Inflammatory macrophage (primary cell): Measurements from ENCODE around the gene ADAM23.

ENCODE experiments used
- DNase-seq, 2 donors: peaks; one replicate each; pipeline ENCODE4 v3.0.0-alpha.2; 2020 to 2022

The ADAM23 gene

GRCh38 chr2:206443735-206444527, 599 bp downstream of the ADAM23 start:
- DNase-seq: no peak

GRCh38 chr2:206445948-206446347, 2.6 kb downstream of the ADAM23 start:
- DNase-seq: no peak

GRCh38 chr2:206452242-206452641, 8.9 kb downstream of the ADAM23 start:
- DNase-seq: no peak

- DNase-seq: no peak
These were observed 9.4 kb downstream of the ADAM23 start for GRCh38 chr2:206452750-206453149.

GRCh38 chr2:206456078-206456754, 12.9 kb downstream of the ADAM23 start:
- DNase-seq: no peak

- no peak for DNase-seq
These were observed 13.9 kb downstream of the ADAM23 start for GRCh38 chr2:206457188-206457634.

GRCh38 chr2:206462240-206462854, 19.0 kb downstream of the ADAM23 start:
- DNase-seq: no peak

- no peak for DNase-seq
These were observed 20.4 kb downstream of the ADAM23 start for GRCh38 chr2:206463685-206464084.

- no peak for DNase-seq
These were observed 21.3 kb downstream of the ADAM23 start for GRCh38 chr2:206464597-206464996.

GRCh38 chr2:206471524-206472062, 28.3 kb downstream of the ADAM23 start:
- DNase-seq: no peak

GRCh38 chr2:206472094-206472493, 28.8 kb downstream of the ADAM23 start:
- DNase-seq: no peak

- no peak for DNase-seq
These were observed 30.8 kb downstream of the ADAM23 start for GRCh38 chr2:206474099-206474498.

GRCh38 chr2:206477296-206477695, 34.0 kb downstream of the ADAM23 start:
- DNase-seq: no peak

GRCh38 chr2:206478340-206478739, 35.0 kb downstream of the ADAM23 start:
- DNase-seq: no peak

- no peak for DNase-seq
These were observed 36.8 kb downstream of the ADAM23 start for GRCh38 chr2:206480161-206480560.

GRCh38 chr2:206480620-206481019, 37.3 kb downstream of the ADAM23 start:
- DNase-seq: no peak

- no peak for DNase-seq
These were observed 37.7 kb downstream of the ADAM23 start for GRCh38 chr2:206481056-206481455.

GRCh38 chr2:206482123-206482522, 38.8 kb downstream of the ADAM23 start:
- DNase-seq: no peak

- no peak for DNase-seq
These were observed 39.3 kb downstream of the ADAM23 start for GRCh38 chr2:206482633-206483032.

GRCh38 chr2:206488053-206488452, 44.7 kb downstream of the ADAM23 start:
- DNase-seq: no peak

- no peak for DNase-seq
These were observed 45.3 kb downstream of the ADAM23 start for GRCh38 chr2:206488623-206489022.

- no peak for DNase-seq
These were observed 50.7 kb downstream of the ADAM23 start for GRCh38 chr2:206494061-206494460.

GRCh38 chr2:206502729-206503128, 59.4 kb downstream of the ADAM23 start:
- DNase-seq: no peak
